HEK293 (cell line): ENCODE data around the gene ATF6B.

Source experiments
- CTCF ChIA-PET: fragments of 350-600 bp; formaldehyde crosslinking; extraction: SDS; loops from one replicate; lab custom pipeline; 2021; ENCODE audit warnings: antibody characterized with exemption; lab: Yijun Ruan, JAX
- POLR2A ChIA-PET: fragments of 300-600 bp; formaldehyde crosslinking; extraction: SDS; loops from one replicate; lab custom pipeline; 2020; ENCODE audit warnings: antibody characterized with exemption, inconsistent platforms; lab: Yijun Ruan, JAX
- H3K27ac ChIP-seq: fragments of 200-500 bp; sonication (Bioruptor generic); 2 replicates; pipeline ENCODE4 v1.5.1; 2014; ENCODE audit warnings: low read depth, low read length, control low read depth, inconsistent platforms; ENCODE audit errors: extremely low read depth
- H3K36me3 ChIP-seq, 2 experiments: fragments of 200-500 bp in 1 of 2; sonication (Bioruptor generic) in 1 of 2; 1 replicate in 1 of 2; 2 replicates in 1 of 2; pipeline ENCODE4 v1.5.1; 2014 to 2017; ENCODE audit warnings: inconsistent platforms in 2 of 2, low read length in 2 of 2; ENCODE audit not compliant: control insufficient read depth in 2 of 2, insufficient read depth in 1 of 2
- H3K4me1 ChIP-seq: fragments of 200-500 bp; sonication (Bioruptor generic); 2 replicates; pipeline ENCODE4 v1.5.1; 2014; ENCODE audit warnings: mild to moderate bottlenecking, low read length, inconsistent platforms; ENCODE audit not compliant: control insufficient read depth, insufficient read depth
- H3K4me3 ChIP-seq: 2 replicates; pipeline ENCODE4 v1.5.1; 2011; ENCODE audit warnings: low read depth, mild to moderate bottlenecking, control low read depth, low read length, moderate library complexity
- H3K9me3 ChIP-seq: fragments of 200-500 bp; sonication (Bioruptor generic); 2 replicates; pipeline ENCODE4 v1.5.1; 2014; ENCODE audit warnings: low read depth, low read length, inconsistent platforms; ENCODE audit not compliant: control insufficient read depth, insufficient read depth
- BCL11A ChIP-seq: fragments of 450-650 bp; formaldehyde crosslinking; IDR thresholded peaks from 2 replicates; pipeline ENCODE4 v1.5.1; 2016; ENCODE audit warnings: low read depth, missing biosample characterization, missing genetic modification characterization
- HOXA7 ChIP-seq: sonication (generic); formaldehyde crosslinking; IDR thresholded peaks from 2 replicates; pipeline ENCODE4 v1.8.1; 2022; ENCODE audit warnings: missing genetic modification reagents, borderline replicate concordance
- KLF8 ChIP-seq: fragments of 450-650 bp; formaldehyde crosslinking; IDR thresholded peaks from 2 replicates; pipeline ENCODE4 v1.5.1; 2016; ENCODE audit warnings: missing biosample characterization, missing genetic modification characterization
- PRDM2 ChIP-seq: fragments of 450-650 bp; formaldehyde crosslinking; IDR thresholded peaks from 2 replicates; pipeline ENCODE4 v1.5.1; 2016; ENCODE audit warnings: missing biosample characterization, missing genetic modification characterization, borderline replicate concordance
- ZBTB6 ChIP-seq: fragments of 450-650 bp; formaldehyde crosslinking; IDR thresholded peaks from 2 replicates; pipeline ENCODE4 v1.5.1; 2017; ENCODE audit warnings: missing biosample characterization, missing genetic modification characterization
- ZBTB7A ChIP-seq: fragments of 450-650 bp; formaldehyde crosslinking; IDR thresholded peaks from 2 replicates; pipeline ENCODE4 v1.5.1; 2016; ENCODE audit warnings: low read depth, missing biosample characterization, missing genetic modification characterization
- ZNF140 ChIP-seq: fragments of 450-650 bp; formaldehyde crosslinking; IDR thresholded peaks from 2 replicates; pipeline ENCODE4 v1.5.1; 2016; ENCODE audit warnings: missing biosample characterization, missing genetic modification characterization
- ZNF16 ChIP-seq: fragments of 450-650 bp; formaldehyde crosslinking; IDR thresholded peaks from 2 replicates; pipeline ENCODE4 v1.5.1; 2016; ENCODE audit warnings: low read depth, missing biosample characterization, missing genetic modification characterization
- ZNF175 ChIP-seq: fragments of 450-650 bp; formaldehyde crosslinking; IDR thresholded peaks from 2 replicates; pipeline ENCODE4 v1.5.1; 2016; ENCODE audit warnings: missing biosample characterization, missing genetic modification characterization
- ZNF280D ChIP-seq: fragments of 450-650 bp; formaldehyde crosslinking; IDR thresholded peaks from 2 replicates; pipeline ENCODE4 v1.5.1; 2016; ENCODE audit warnings: missing biosample characterization, missing genetic modification characterization
- ZNF335 ChIP-seq: fragments of 450-650 bp; formaldehyde crosslinking; conservative IDR thresholded peaks from 2 replicates; pipeline ENCODE4 v1.5.1; 2016; ENCODE audit warnings: missing biosample characterization, missing genetic modification characterization
- ZNF449 ChIP-seq: fragments of 450-650 bp; formaldehyde crosslinking; IDR thresholded peaks from 2 replicates; pipeline ENCODE4 v1.5.1; 2017; ENCODE audit warnings: missing biosample characterization, mild to moderate bottlenecking, missing genetic modification characterization, moderate library complexity
- ZNF513 ChIP-seq: fragments of 450-650 bp; IDR thresholded peaks from 2 replicates; pipeline ENCODE4 v1.5.1; 2018; ENCODE audit warnings: missing biosample characterization, missing genetic modification characterization
- ZNF629 ChIP-seq: fragments of 450-650 bp; formaldehyde crosslinking; IDR thresholded peaks from 2 replicates; pipeline ENCODE4 v1.5.1; 2017; ENCODE audit warnings: missing biosample characterization, missing genetic modification characterization
- ZNF654 ChIP-seq: fragments of 450-650 bp; formaldehyde crosslinking; IDR thresholded peaks from 2 replicates; pipeline ENCODE4 v1.5.1; 2016; ENCODE audit warnings: low read depth, missing biosample characterization, missing genetic modification characterization
- ZNF747 ChIP-seq: fragments of 450-650 bp; formaldehyde crosslinking; IDR thresholded peaks from 2 replicates; pipeline ENCODE4 v1.5.1; 2016; ENCODE audit warnings: missing biosample characterization, missing genetic modification characterization

ATF6B gene

GRCh38 chr6:32087574-32088486, 40.2 kb downstream of the ATF6B start:
- H3K36me3 ChIP-seq: no peaks in the 10 kb centered on the region
- CTCF ChIA-PET: interaction anchor here (0.7 to 1.1 kb wide), 3 partner anchors 9 to 542 kb away, joined by 3 read pairs; partner anchors contain the start of gene ATP6V1G2
- no peak overlapping the region for H3K4me3 ChIP-seq
- H3K9me3 ChIP-seq: no peaks in the 10 kb centered on the region
- TF ChIP-seq ZBTB7A (tag by site-specific recombination) (no peak), ZNF140 (tag by site-specific recombination) (no peak), ZNF629 (tag by site-specific recombination) (no peak), ZNF513 (tag by site-specific recombination) (no peak), KLF8 (tag by site-specific recombination) (no peak), PRDM2 (tag by site-specific recombination) (no peak), ZNF654 (tag by site-specific recombination) (peak; percentile 19; the same call in 1 of the 2 replicates), HOXA7 (no peak), ZNF175 (tag by site-specific recombination) (no peak), ZNF449 (tag by site-specific recombination) (peak; percentile 32; the same call in 1 of the 2 replicates), ZNF280D (tag by site-specific recombination) (no peak), ZNF747 (tag by site-specific recombination) (no peak), BCL11A (tag by site-specific recombination) (no peak), ZNF335 (no peak), ZNF16 (tag by site-specific recombination) (no peak), ZBTB6 (tag by site-specific recombination) (no peak)
- TF ChIP-seq, all 188 proteins: peak for 2
- no peak overlapping the region for H3K27ac ChIP-seq
- POLR2A ChIA-PET: interaction anchor here (0.5 kb wide), 1 partner anchor 159 kb away, joined by 3 read pairs; no protein-coding TSS in a partner anchor
- peaks cover 2% of the 10 kb centered on the region for H3K4me1 ChIP-seq
